ENCODE data around the gene RHOBTB3.

The RHOBTB3 gene

GRCh38 chr5:95721582-95722295 lies 9.4 kb upstream of the RHOBTB3 start:
- CTCF ChIA-PET = interaction anchor here (1.3 to 2.4 kb wide), 4 partner anchors 9 to 75 kb away, joined by 3 to 7 read pairs (median 4); partner anchors contain the start of gene RFESD
- no peak for DNase-seq (ENCODE audit: low read depth, low spot score)
- no peak overlapping the region for H3K4me3 ChIP-seq (ENCODE audit: low read depth, low read length)
- POLR2A ChIA-PET = interaction anchor here (1.0 kb wide), 1 partner anchor 9 kb away, joined by 3 read pairs; the partner anchor contains the start of gene RHOBTB3
- no peak for TF ChIP-seq CTCF (IDR thresholded peaks at IDR 0.05; ENCODE audit: insufficient read depth, low read length, missing control alignments)

GRCh38 chr5:95723632-95724369 lies 7.3 kb upstream of the RHOBTB3 start:
- H3K4me3 ChIP-seq (ENCODE audit: low read depth, low read length) = no peak overlapping the region
- ChIA-PET CTCF (interaction anchor here (1.2 to 1.4 kb wide), 3 partner anchors 8 to 123 kb away, joined by 3 to 9 read pairs (median 5); no protein-coding TSS in a partner anchor), POLR2A (interaction anchor here (0.7 to 1.5 kb wide), 2 partner anchors 9 to 423 kb away, joined by 3 to 5 read pairs; no protein-coding TSS in a partner anchor)
- DNase-seq (ENCODE audit: low read depth, low spot score) = no peak
- no peak for TF ChIP-seq CTCF (IDR thresholded peaks at IDR 0.05; ENCODE audit: insufficient read depth, low read length, missing control alignments)

- H3K4me3 ChIP-seq (ENCODE audit: low read depth, low read length) = no peak overlapping the region
- no peak for TF ChIP-seq CTCF (IDR thresholded peaks at IDR 0.05; ENCODE audit: insufficient read depth, low read length, missing control alignments)
- CTCF ChIA-PET = interaction anchor here (0.9 to 1.7 kb wide), 7 partner anchors 10 to 128 kb away, joined by 3 to 9 read pairs (median 4); no protein-coding TSS in a partner anchor
- POLR2A ChIA-PET = interaction anchor here (0.6 kb wide), 2 partner anchors 10 to 16 kb away, joined by 3 to 4 read pairs; no protein-coding TSS in a partner anchor
- DNase-seq (ENCODE audit: low read depth, low spot score) = no peak
Observed at GRCh38 chr5:95725071-95725820, 5.9 kb upstream of the RHOBTB3 start.

- ChIA-PET POLR2A (interaction anchor here (0.6 kb wide), 1 partner anchor 9 kb away, joined by 3 read pairs; no protein-coding TSS in a partner anchor), CTCF (interaction anchor here (0.7 to 1.7 kb wide), 7 partner anchors 9 to 127 kb away, joined by 3 to 9 read pairs (median 4); no protein-coding TSS in a partner anchor)
- no peak overlapping the region for H3K4me3 ChIP-seq (ENCODE audit: low read depth, low read length)
- DNase-seq (ENCODE audit: low read depth, low spot score) = peak; percentile 74
- TF ChIP-seq CTCF (IDR thresholded peaks at IDR 0.05; ENCODE audit: insufficient read depth, low read length, missing control alignments) = no peak
Observed at GRCh38 chr5:95725937-95726810, 5.0 kb upstream of the RHOBTB3 start.

- no peak overlapping the region for H3K4me3 ChIP-seq (ENCODE audit: low read depth, low read length)
- CTCF ChIA-PET = interaction anchor here (0.7 to 1.5 kb wide), 4 partner anchors 59 to 80 kb away, joined by 3 to 7 read pairs (median 4); no protein-coding TSS in a partner anchor
Observed at GRCh38 chr5:95726811-95727763, 4.0 kb upstream of the RHOBTB3 start.

More at GRCh38 chr5:95726811-95727763, 4.0 kb upstream of the RHOBTB3 start:
- TF ChIP-seq CTCF (IDR thresholded peaks at IDR 0.05; ENCODE audit: insufficient read depth, low read length, missing control alignments) = no peak
- POLR2A ChIA-PET = no interaction called here
- DNase-seq (ENCODE audit: low read depth, low spot score) = no peak

Measured in AG04449 (cell line).